Mesendoderm (in vitro differentiated cells): ENCODE results near the gene CXCR4.

Experiments
- DNase-seq: peaks from one replicate; pipeline ENCODE4 v3.0.0; 2013
- H2AK5ac ChIP-seq: 2 replicates; pipeline ENCODE4 v1.6.1; 2013; ENCODE audit warnings: low read length, inconsistent platforms
- H2BK120ac ChIP-seq: 2 replicates; pipeline ENCODE4 v1.6.1; 2013; ENCODE audit warnings: low read depth, mild to moderate bottlenecking, low read length, moderate library complexity, mixed read lengths
- H2BK15ac ChIP-seq: replicated peaks from 2 replicates; pipeline ENCODE4 v1.6.1; 2013; ENCODE audit warnings: low read depth, mild to moderate bottlenecking, moderate library complexity
- H2BK5ac ChIP-seq: 2 replicates; pipeline ENCODE4 v1.6.1; 2013; ENCODE audit warnings: low read length, inconsistent platforms
- H3K18ac ChIP-seq: 2 replicates; pipeline ENCODE4 v1.6.1; 2013; ENCODE audit warnings: mild to moderate bottlenecking, low read length, mixed read lengths
- H3K23ac ChIP-seq: one replicate; pipeline ENCODE4 v1.6.1; 2013; ENCODE audit warnings: low read length
- H3K27ac ChIP-seq: 2 replicates; pipeline ENCODE4 v1.5.1; 2013; ENCODE audit warnings: low read depth, mild to moderate bottlenecking, inconsistent platforms, low read length, moderate library complexity
- H3K27me3 ChIP-seq: 2 replicates; pipeline ENCODE4 v1.6.1; 2013; ENCODE audit warnings: low read length, control low read depth, mild to moderate bottlenecking, inconsistent platforms; ENCODE audit not compliant: insufficient read depth, poor library complexity
- H3K36me3 ChIP-seq: 2 replicates; pipeline ENCODE4 v1.6.1; 2013; ENCODE audit warnings: low read length, inconsistent platforms; ENCODE audit not compliant: control insufficient read depth, insufficient read depth
- H3K4ac ChIP-seq: one replicate; pipeline ENCODE4 v1.6.1; 2013; ENCODE audit warnings: low read depth, mild to moderate bottlenecking, low read length, moderate library complexity
- H3K4me1 ChIP-seq: 2 replicates; pipeline ENCODE4 v1.6.1; 2013; ENCODE audit warnings: low read depth, low read length, inconsistent platforms; ENCODE audit not compliant: control insufficient read depth
- H3K4me2 ChIP-seq: 2 replicates; pipeline ENCODE4 v1.6.1; 2013; ENCODE audit warnings: low read length
- H3K4me3 ChIP-seq: 2 replicates; pipeline ENCODE4 v1.5.1; 2013; ENCODE audit warnings: mild to moderate bottlenecking, low read length
- H3K56ac ChIP-seq: one replicate; pipeline ENCODE4 v1.6.1; 2013; ENCODE audit warnings: low read length
- H3K79me1 ChIP-seq: 2 replicates; pipeline ENCODE4 v1.6.1; 2013; ENCODE audit warnings: low read length, inconsistent platforms
- H3K79me2 ChIP-seq: 2 replicates; pipeline ENCODE4 v1.6.1; 2013; ENCODE audit warnings: mild to moderate bottlenecking, low read length; ENCODE audit not compliant: control insufficient read depth, insufficient read depth
- H3K9ac ChIP-seq: 2 replicates; pipeline ENCODE4 v1.6.1; 2013; ENCODE audit warnings: low read length, inconsistent platforms
- H4K5ac ChIP-seq: one replicate; pipeline ENCODE4 v1.6.1; 2013; ENCODE audit warnings: low read length
- H4K8ac ChIP-seq: one replicate; pipeline ENCODE4 v1.6.1; 2013; ENCODE audit warnings: low read depth, mild to moderate bottlenecking, control low read depth, low read length, moderate library complexity
- WGBS: extraction: QIAGEN DNeasy Blood & Tissue Kit; methylation state at CpG from one replicate; pipeline ENCODE4 v1.1.7; 2013; ENCODE audit warnings: low lambda C conversion rate, missing lambda C conversion rate; ENCODE audit not compliant: insufficient coverage; ENCODE audit errors: extremely low coverage; 5-methylcytosine and 5-hydroxymethylcytosine counted together

CXCR4 gene

GRCh38 chr2:136126021-136126420 is 8.1 kb upstream of the CXCR4 start:
- H3K36me3 ChIP-seq = no peaks in the 10 kb centered on the region
- no peak overlapping the region for H4K5ac ChIP-seq
- H4K8ac ChIP-seq = no peak overlapping the region
- peak overlapping the region; percentile 56 for H3K56ac ChIP-seq
- H2BK5ac ChIP-seq = peak overlapping the region; percentile 53
- H3K4me1 ChIP-seq = peaks cover 5% of the 10 kb centered on the region
- peak; percentile 83 for DNase-seq
- no peak overlapping the region for H3K4me3 ChIP-seq
- no CpG with 5 or more reads among the region's 12 CpGs for WGBS
- H3K23ac ChIP-seq = no peak overlapping the region
- H3K4ac ChIP-seq = no peak overlapping the region
- H3K79me1 ChIP-seq = no peaks in the 10 kb centered on the region
- no peaks in the 10 kb centered on the region for H3K27me3 ChIP-seq
- no peak overlapping the region for H2BK120ac ChIP-seq
- H2AK5ac ChIP-seq = no peak overlapping the region
- peak overlapping the region; percentile 65 for H3K27ac ChIP-seq
- peak overlapping the region; percentile 10 for H3K4me2 ChIP-seq
- H2BK15ac ChIP-seq = no peak overlapping the region
- H3K79me2 ChIP-seq = no peaks in the 10 kb centered on the region
- no peak overlapping the region for H3K9ac ChIP-seq
- peak overlapping the region; percentile 69 for H3K18ac ChIP-seq

- no peak overlapping the region for H3K4ac ChIP-seq
- no peak overlapping the region for H2AK5ac ChIP-seq
- peaks cover 5% of the 10 kb centered on the region for H3K4me1 ChIP-seq
- no peak overlapping the region for H2BK120ac ChIP-seq
- no peaks in the 10 kb centered on the region for H3K79me2 ChIP-seq
- H2BK15ac ChIP-seq = peak overlapping the region; percentile 10
- no peak for DNase-seq
- H3K4me3 ChIP-seq = no peak overlapping the region
- H3K18ac ChIP-seq = peak overlapping the region; percentile 69
- H3K23ac ChIP-seq = no peak overlapping the region
- no peak overlapping the region for H4K8ac ChIP-seq
- no peaks in the 10 kb centered on the region for H3K36me3 ChIP-seq
- no CpG with 5 or more reads among the region's 6 CpGs for WGBS
- H3K27ac ChIP-seq = no peak overlapping the region
- no peak overlapping the region for H3K56ac ChIP-seq
- H3K79me1 ChIP-seq = no peaks in the 10 kb centered on the region
- no peak overlapping the region for H4K5ac ChIP-seq
- H3K9ac ChIP-seq = no peak overlapping the region
- no peaks in the 10 kb centered on the region for H3K27me3 ChIP-seq
- no peak overlapping the region for H3K4me2 ChIP-seq
- no peak overlapping the region for H2BK5ac ChIP-seq
Measured at GRCh38 chr2:136125236-136125635, 7.3 kb upstream of the CXCR4 start.

DNA sequence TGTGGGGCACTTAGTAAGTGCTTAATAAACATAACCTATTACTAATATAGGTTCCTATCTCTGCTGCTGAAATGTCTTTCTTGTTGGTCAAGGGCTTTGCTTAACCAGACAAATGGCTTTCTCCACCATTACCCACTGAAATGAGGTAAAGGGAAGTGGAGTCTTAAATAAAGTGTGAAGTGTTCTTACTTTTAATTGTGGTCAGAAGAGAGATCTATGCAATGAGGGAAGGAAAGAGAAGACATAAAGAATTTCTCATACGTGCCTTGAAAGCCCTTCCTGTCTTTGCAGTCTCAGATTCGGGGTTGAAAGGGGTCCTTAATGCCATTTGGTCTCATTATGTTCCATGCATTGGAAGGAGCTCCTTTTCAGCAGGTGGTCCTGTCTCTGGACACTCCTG is 6.9 kb upstream of the CXCR4 start:
- Histone ChIP-seq H3K23ac (no peak overlapping the region), H3K4me1 (peaks cover 5% of the 10 kb centered on the region), H2AK5ac (no peak overlapping the region), H4K8ac (no peak overlapping the region), H2BK120ac (no peak overlapping the region), H3K27me3 (no peaks in the 10 kb centered on the region), H3K4ac (no peak overlapping the region), H3K4me3 (no peak overlapping the region), H4K5ac (no peak overlapping the region), H3K27ac (no peak overlapping the region), H2BK5ac (no peak overlapping the region), H3K9ac (no peak overlapping the region), H3K79me1 (no peaks in the 10 kb centered on the region), H3K36me3 (no peaks in the 10 kb centered on the region), H3K79me2 (no peaks in the 10 kb centered on the region), H3K18ac (no peak overlapping the region), H3K56ac (no peak overlapping the region), H2BK15ac (no peak overlapping the region), H3K4me2 (no peak overlapping the region)
- WGBS = no CpG with 5 or more reads among the region's 2 CpGs
- DNase-seq = no peak

- H4K8ac ChIP-seq = no peak overlapping the region
- H3K4ac ChIP-seq = no peak overlapping the region
- no peak overlapping the region for H3K4me2 ChIP-seq
- H3K18ac ChIP-seq = no peak overlapping the region
- peaks cover 5% of the 10 kb centered on the region for H3K4me1 ChIP-seq
- H3K79me2 ChIP-seq = no peaks in the 10 kb centered on the region
- no peaks in the 10 kb centered on the region for H3K27me3 ChIP-seq
- no peak for DNase-seq
- H2AK5ac ChIP-seq = no peak overlapping the region
- H3K9ac ChIP-seq = no peak overlapping the region
- no peak overlapping the region for H4K5ac ChIP-seq
- H3K27ac ChIP-seq = no peak overlapping the region
- no peaks in the 10 kb centered on the region for H3K36me3 ChIP-seq
- no CpG with 5 or more reads among the region's 3 CpGs for WGBS
- no peak overlapping the region for H3K56ac ChIP-seq
- no peak overlapping the region for H2BK120ac ChIP-seq
- H3K4me3 ChIP-seq = no peak overlapping the region
- no peak overlapping the region for H2BK15ac ChIP-seq
- H3K79me1 ChIP-seq = no peaks in the 10 kb centered on the region
- H3K23ac ChIP-seq = no peak overlapping the region
- H2BK5ac ChIP-seq = no peak overlapping the region
Measured at GRCh38 chr2:136122661-136123060, 4.7 kb upstream of the CXCR4 start.

- no CpG with 5 or more reads among the region's 3 CpGs for WGBS
- Histone ChIP-seq H2BK5ac (no peak overlapping the region), H3K4ac (no peak overlapping the region), H4K8ac (no peak overlapping the region), H3K79me2 (no peaks in the 10 kb centered on the region), H2AK5ac (no peak overlapping the region), H3K23ac (no peak overlapping the region), H3K4me2 (no peak overlapping the region), H2BK120ac (no peak overlapping the region), H3K9ac (no peak overlapping the region), H2BK15ac (no peak overlapping the region), H3K27ac (no peak overlapping the region), H3K4me1 (peaks cover 2% of the 10 kb centered on the region), H3K79me1 (no peaks in the 10 kb centered on the region), H3K27me3 (peaks cover 7% of the 10 kb centered on the region), H3K36me3 (no peaks in the 10 kb centered on the region), H3K4me3 (no peak overlapping the region), H3K18ac (peak overlapping the region; percentile 13), H4K5ac (no peak overlapping the region), H3K56ac (peak overlapping the region; percentile 12)
- DNase-seq = no peak
Measured at GRCh38 chr2:136121204-136121910, 3.4 kb upstream of the CXCR4 start.
